Colon (tissue), 2 donors: ENCODE measurements around the gene RCBTB2.

Experiments
- FAIRE-seq: peaks from 2 replicates; lab custom pipeline; 2012; peaks lifted over from hg19 to GRCh38; lab: Jason Lieb, UNC
- donor health status: control.
- donor health status: control.

The RCBTB2 gene

DNA sequence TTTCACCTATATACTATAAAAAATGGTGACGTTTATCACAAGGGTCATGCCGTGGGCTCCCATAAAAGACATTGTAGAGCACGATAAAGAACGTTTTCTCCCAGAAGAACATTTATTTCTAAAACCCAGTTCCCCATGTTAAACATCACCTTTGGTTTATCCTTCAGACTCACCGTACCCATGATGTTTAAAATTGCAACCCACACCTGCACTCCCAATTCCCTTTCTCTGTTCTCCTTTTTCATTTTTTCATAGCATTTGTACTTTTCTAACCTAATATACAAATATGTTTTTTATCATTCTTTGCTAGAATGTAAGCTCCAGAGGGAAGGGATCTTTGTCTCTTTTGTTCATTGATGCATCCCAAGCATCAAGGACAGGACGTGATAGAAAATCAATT, 2.0 kb downstream of the RCBTB2 start:
- FAIRE-seq = no peak

DNA sequence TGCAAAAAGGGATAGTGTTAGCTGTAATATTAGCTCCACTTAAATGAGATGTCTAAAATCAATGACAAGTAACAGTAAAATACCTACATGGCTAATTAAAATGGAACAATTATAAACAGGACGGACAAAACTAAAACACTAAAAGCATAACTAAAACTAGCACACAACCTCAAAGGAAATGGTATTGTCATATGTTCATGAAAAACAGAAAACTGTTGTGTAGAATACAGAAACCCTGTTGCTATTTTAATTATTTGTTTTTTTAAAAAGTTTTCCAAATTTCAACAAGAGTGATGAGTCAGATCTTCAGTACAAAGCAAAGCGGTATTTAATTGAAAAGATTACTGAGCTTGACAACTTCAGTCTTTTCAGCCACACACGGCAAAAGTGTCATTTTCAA, 4.2 kb downstream of the RCBTB2 start:
- FAIRE-seq = peak; percentile 18

DNA sequence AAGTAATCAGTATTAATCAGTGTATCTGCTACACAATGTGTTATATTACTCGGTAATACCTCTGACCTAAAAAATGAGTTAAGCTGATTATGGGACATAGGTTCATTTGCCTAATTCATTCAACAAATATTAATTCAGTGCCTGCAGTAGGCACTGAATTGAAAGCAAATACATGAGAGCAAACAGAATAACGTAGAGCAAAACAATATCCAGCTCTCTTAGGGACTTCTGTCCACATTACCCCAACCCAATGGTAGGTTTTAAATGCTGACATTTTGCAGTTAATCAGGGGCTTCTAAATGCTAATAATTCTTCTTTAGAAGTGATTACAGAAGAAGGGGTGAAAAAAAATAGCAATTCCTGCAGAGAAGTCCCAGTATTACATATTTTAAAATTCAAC, 4.9 kb downstream of the RCBTB2 start:
- no peak for FAIRE-seq

- FAIRE-seq = no peak
Measured at GRCh38 chr13:48526286-48526685, 6.6 kb downstream of the RCBTB2 start.

GRCh38 chr13:48518083-48518482, 14.8 kb downstream of the RCBTB2 start:
- no peak for FAIRE-seq

GRCh38 chr13:48515732-48516131, 17.1 kb downstream of the RCBTB2 start:
- FAIRE-seq = no peak

DNA sequence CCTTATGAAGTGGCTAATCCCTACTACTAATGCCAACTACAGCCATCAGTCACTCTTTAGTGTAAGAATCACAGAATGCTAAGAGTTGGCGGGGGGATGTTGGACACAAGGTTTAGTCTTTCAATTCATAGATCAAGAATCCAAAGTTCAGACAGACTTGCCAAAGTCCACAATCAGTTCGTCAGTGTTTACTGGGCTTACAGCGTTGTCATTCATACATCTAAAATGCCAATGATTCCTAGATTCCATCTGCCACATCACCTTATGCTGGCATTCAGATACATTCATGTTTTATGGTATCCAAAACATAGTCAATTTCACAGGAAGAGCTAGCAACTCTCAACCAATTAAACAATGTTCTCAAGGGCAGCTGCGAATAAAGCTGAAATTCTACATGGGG, 18.1 kb downstream of the RCBTB2 start:
- no peak for FAIRE-seq

- FAIRE-seq = no peak
Measured at GRCh38 chr13:48511621-48512230, 21.2 kb downstream of the RCBTB2 start.

- no peak for FAIRE-seq
Measured at GRCh38 chr13:48510698-48511097, 22.2 kb downstream of the RCBTB2 start.

- no peak for FAIRE-seq
Measured at GRCh38 chr13:48508011-48508410, 24.9 kb downstream of the RCBTB2 start.

- FAIRE-seq = no peak
Measured at GRCh38 chr13:48507021-48507420, 25.9 kb downstream of the RCBTB2 start.

- no peak for FAIRE-seq
Measured at GRCh38 chr13:48506092-48506701, 26.7 kb downstream of the RCBTB2 start.

GRCh38 chr13:48505597-48506091, 27.2 kb downstream of the RCBTB2 start:
- no peak for FAIRE-seq

- no peak for FAIRE-seq
Measured at GRCh38 chr13:48505012-48505411, 27.9 kb downstream of the RCBTB2 start.

DNA sequence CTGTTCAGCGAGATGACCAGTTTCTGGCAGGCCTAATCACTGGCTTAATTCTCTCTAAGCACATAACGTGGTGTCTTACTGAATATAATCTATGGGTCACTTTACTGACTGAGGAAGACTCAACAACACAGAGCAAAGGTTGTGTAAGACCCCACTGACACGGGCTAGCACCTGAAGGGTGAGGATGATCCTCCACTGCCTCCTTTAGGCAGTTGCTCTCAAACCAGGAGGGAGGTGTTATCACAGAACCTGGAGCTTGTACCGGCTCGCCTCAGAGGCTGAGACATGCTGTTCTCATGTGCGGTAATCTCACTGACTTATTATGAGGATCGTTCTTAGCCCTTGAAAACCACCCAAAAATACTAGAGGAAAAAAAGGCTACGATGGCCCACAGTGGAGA, 28.3 kb downstream of the RCBTB2 start:
- FAIRE-seq = no peak

GRCh38 chr13:48502601-48503319, 30.1 kb downstream of the RCBTB2 start:
- no peak for FAIRE-seq

GRCh38 chr13:48501705-48502104, 31.2 kb downstream of the RCBTB2 start:
- no peak for FAIRE-seq

GRCh38 chr13:48500652-48501197, 32.2 kb downstream of the RCBTB2 start:
- FAIRE-seq = no peak

DNA sequence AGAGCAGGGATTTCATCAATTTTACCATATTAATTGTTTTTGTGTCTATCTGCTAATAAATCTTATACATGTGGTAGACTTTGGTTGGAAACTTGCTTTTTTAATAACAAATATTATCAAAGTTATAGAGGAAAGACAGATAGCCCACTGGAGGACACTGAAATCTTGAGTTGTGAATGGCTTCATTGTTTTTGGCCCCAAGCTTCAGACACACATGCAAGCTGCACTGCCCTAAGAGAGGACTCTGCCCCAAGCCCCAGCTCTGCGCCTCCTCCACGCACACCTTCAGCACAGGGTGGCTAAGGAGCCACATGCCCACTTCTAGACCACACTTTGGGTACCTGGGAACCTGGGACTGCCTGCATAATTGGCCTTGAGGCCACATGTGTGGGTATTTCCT, 35.2 kb downstream of the RCBTB2 start:
- FAIRE-seq = no peak

DNA sequence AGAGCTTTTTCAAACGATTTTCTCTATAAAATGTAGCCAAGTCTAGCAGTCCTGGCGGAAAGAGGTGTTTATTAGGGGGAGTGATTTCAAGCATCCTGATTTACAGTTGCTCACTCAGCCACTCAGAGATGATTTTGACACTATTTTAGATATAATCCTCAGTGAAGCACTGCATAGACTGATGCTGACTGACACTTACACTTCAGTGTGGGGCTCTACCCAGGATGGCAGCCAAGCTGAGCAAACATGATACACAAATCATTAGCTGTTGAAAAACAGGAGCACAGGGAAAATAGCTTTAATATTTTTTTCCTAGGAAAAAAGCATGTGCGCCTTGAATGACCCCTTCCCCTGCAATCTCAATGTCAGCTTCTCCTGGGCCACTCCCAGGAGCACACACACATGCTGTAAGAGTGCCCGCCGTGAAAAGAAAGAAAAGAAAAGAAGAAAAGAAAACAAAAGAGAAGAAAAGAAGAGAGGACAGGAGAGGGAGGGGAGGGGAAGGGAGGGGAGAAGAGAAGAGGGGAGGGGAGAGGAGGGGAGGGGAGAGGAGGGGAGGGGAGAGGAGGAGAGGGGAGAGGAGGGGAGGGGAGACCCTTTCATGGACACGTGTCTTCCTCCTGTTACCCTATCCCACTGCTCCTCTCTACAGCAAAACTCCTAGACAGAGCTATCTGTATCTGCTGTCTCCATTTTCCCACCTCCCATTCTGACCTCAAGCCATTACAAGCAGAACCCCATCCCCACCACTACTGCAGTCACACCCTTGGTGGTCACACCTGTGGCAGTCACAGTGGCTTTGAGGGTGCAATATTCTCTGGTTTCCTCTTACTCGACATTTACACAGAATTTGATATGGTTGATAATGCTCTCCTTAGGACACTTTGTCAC, 36.4 kb downstream of the RCBTB2 start:
- no peak for FAIRE-seq

- FAIRE-seq = no peak
Measured at GRCh38 chr13:48494874-48495273, 38.0 kb downstream of the RCBTB2 start.

DNA sequence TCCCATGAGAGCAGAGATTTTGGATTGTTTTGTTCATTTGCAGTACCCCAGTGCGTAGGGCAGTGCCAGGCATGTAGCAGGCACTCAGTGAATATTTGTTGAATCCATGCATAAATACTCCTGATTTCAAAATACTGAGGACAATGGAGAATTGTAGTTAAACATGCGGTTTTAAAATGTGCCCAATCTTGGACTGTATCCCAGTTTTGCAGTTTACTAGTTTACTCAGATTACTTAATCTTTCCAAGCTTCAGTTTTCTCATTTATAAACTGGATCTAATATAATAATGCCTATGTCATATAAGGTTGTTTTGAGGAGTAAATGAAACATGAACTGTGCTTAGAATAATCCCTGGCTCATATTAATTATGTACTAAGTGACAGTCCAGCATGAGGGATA, 39.0 kb downstream of the RCBTB2 start:
- FAIRE-seq = no peak
